DMS79 (cell line): ENCODE data around the gene CUBN.

ENCODE experiments used
- DNase-seq: peaks from one replicate; lab custom pipeline; 2025; lab: John Stamatoyannopoulos, UW

Gene CUBN

DNA sequence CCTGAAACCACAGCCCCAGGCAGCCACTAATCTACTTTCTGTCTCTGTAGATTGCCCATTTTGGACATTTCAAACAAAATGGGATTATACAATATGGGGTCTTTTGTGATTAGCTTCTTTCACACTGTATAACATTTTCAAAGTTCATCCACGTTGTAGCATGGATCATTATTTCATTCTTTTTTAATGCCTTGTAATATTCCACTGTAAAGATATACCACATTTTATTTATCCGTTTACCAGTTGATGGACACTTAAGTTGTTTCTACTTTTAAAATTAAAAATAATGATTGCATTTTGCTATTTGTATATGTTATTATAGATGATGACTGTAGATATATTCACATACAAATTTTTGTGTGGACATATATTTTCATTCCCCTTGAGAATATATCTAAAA, 60.7 kb downstream of the CUBN start:
- no peak for DNase-seq

DNA sequence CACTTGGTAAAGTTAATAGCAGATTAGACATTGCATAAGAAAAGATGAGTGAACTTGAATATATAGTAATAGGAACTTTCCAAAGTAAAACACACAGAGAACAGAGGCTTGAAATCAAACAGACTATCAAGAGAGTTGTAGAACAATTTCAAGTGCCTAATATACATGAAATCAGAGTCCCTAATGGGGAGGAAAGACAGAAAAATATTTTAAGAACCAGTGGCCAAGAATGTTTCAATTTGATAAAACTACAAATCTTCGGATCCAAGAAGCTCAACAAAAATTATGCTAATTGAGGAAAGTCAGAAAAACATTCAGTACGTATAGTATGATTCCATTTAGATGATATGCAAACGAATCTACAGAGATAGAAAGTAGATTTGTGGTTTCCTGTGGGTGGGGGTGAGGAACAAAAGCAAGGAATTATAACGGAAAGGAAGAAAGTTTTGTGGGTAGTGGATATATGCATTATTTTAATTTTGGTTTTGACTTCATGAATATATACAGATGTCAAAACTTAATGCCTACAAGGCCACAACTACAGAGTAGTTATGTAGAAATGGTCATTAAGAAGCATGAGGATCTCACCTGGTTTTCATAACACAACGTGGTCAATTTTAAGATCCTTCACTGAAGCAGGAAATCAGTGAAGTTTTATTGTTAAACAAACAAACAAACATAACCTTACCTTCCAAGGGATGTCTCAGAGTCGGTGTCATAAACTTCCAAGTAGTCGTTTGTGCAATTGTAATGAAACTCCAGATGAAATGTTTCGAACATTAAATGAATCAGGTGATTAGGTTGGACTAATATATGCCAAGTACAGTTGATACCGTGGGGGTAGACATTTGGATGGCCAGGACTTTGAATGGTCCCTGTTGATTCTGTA, 62.0 kb downstream of the CUBN start:
- no peak for DNase-seq

DNA sequence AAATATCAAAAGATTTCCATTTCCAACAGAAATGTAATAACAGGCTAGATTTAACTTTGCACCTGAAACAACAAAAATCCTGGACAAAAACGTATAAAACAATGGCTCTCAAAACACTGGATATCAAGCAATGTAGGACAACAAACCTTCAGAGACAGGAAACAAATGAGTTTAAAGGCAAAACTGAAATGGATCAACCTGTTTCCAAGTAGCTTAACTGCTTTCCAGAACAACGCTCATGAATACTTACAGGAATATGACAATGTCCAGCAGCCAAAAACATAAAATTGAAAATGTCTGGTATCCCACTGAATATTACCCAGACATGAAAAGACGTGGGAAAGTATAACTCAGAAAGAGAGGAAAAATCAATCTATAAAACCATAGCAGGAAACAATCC, 62.8 kb downstream of the CUBN start:
- DNase-seq: no peak

DNA sequence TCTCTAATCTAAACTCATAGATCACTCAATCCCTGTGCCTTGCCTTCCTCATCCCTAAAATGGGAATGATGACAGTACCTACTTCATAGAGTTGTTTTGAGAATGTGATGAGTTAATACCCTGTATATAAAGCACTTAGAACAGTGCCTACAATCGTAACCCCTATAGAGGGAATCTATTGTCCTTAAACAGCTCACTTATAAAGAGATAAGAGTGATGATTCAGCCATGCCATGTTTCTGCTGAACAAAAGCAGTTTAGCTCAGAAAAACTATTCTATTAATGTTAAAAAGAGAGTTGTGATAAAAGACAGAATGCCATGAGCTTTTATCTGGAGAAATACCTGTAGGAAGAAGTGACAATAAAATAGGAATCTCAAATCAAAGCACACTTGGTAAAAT, 63.6 kb downstream of the CUBN start:
- DNase-seq: no peak

DNA sequence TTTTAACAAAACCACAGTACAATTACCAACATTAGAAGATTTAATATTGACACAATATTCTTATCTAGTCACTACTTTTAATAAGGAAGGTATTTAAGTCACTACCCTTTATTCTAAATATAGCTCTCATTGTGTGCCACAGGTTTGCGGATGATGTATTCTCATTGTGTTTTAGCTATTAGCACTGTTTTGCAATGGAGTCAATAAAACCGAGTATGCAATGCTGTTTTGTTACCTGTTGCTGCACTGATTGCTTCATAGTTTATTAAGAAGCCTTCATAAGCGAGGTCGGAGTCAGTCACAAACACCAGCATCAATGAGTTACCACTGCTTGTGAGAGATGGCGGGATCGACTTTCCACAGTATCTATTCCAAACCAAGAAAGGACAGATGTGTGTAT, 64.3 kb downstream of the CUBN start:
- no peak for DNase-seq

DNA sequence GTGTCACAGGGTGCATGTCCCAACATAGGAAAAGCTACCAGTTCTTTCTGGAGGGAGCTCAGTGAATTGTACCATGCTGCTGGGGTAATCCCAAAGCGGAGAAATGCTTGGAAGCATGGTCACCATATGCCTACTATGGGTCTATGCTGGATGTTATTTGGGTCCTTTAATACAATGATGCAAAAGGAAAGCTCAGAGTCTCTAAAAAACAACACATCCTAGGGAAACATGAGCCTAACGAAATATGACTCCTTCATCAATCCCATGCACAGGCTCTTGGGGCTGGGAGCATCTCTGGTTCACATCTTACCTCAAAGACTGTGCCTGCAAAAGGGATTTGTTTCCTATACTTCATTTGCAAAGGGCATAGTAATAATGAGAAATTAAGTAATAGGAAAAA, 65.2 kb downstream of the CUBN start:
- DNase-seq: no peak

DNA sequence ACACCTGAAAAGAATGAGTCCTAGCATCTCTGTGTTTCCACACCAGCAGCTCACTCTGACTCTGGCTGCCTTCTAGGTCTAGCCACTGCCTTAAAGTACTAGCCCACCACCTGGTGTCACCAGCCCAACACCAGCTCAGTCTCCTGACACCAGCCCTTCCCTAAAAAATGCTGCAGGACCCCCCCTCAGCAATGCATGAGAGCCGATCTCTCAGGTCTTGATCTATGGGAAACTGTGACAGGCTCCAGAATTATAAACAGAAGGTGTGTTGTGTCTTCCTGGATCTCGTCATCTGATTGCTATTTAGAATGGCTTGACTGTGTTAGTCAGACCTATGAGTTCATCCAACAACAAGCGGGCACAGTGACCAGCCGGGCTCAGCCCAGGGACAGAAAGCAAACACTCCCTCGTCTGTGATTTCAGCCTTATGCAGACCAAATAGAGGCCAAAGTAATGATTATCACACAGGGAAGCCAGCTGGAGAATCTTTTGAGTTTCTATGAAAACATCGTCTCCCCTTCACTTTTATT, 66.6 kb downstream of the CUBN start:
- DNase-seq: no peak

DNA sequence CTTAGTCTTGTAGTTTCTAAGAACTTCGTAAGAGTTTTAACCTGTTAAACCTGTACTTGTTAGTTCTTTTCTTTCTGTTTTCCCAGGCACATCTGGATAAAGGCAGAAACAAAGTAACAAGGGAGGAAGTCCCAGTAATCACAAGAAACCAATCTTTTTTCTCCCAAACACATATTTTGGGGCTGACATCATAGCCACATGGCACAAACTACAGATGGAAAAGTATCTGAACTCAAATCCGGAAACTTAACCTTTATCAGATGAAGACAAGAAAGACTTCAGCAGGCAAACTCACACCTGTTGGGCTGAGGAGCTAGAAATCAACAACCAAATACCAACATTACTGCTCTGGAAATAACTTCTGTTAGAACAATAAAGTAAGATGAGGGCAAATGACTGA, 67.1 kb downstream of the CUBN start:
- no peak for DNase-seq

DNA sequence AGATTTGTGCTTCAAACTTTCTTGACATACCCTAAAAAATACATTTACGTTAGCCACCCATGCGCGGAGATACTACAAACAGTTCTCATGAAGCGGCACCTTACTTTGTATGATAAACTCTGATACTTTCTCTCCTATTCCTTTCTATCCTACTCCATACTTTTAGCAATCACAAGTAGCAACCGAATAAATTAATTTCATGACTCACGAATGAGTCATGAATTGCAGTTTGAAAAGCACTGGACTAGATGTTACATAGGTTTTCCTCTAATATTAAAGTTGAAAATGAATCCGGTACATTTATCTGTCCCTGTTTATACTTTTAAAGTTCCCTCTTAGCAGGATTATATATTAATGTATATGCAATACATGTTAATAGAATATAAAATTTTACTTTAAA, 67.6 kb downstream of the CUBN start:
- DNase-seq: no peak

DNA sequence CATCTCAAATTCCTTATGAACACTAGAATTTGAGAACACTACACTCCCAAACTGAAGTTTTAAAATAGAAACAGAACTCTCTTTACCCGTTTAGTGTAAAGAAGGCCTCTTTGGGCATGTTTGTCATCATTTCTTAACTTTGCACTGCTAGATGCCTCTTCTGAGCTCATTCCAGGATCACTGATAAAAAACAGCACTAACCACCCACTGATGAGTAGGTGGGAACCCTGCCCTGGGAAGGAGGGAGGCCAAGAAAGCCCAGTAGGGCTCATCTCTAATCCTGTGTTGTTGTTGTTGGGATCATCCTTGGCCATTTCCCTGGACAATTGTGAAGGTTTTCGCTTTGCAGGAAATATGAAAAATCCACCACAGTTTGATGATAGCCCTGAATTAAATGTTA, 68.2 kb downstream of the CUBN start:
- no peak for DNase-seq

DNA sequence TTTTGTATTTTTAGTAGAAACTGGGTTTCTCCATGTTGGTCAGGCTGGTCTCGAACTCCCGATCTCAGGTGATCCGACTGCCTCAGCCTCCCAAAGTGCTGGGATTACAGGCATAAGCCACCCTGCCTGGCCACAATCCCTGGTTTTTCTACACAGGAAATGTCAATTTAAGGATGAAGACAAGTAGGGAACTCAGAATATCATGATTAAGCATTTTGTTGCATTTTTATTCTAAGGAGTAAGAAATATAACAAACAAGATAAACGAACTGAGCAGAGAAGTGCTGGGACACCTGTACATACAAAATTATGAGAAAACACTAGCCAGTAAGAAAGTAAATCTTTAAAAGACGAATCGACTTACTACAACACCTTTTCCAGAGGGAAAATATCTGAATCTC, 69.3 kb downstream of the CUBN start:
- no peak for DNase-seq

DNA sequence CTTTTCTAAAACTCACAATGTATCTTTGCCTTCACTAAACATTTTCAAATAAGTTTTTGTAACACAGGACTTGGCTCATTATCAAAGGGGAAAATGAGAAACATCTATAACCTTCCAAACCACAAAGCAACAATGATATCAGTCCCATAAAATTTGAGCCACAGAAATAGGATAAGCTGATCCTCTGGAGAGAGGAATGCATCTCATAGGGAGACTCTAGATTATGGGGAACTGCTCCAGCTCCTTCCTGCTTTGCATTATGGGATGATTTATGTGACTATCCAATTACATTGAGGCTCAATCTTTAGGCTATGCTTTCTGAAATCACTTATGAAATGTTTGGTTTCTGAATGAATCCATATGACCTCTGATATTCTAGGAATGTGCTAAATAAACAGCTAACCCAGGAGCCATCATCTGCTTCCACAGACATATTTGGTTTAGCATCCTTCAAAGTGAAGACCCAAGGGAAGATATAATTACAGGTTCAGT, 70.4 kb downstream of the CUBN start:
- no peak for DNase-seq

DNA sequence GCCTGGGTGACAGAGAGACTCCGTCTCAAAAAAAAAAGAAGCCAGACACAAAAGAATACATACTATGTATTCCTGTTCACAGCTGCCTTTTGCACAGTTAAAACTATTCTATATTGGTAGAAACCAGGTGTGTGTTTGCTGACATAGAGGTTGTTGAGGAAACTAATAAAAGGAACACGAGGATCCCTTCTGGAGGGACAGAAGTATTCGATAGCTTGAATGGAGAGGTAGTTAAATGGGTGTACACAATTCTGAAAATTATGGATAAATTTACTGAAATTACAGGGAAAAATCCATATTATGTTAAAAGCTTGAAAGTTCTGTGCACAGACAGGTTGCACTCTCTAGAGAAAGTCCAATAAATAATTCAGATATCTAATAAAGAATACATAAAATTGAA, 71.5 kb downstream of the CUBN start:
- no peak for DNase-seq

DNA sequence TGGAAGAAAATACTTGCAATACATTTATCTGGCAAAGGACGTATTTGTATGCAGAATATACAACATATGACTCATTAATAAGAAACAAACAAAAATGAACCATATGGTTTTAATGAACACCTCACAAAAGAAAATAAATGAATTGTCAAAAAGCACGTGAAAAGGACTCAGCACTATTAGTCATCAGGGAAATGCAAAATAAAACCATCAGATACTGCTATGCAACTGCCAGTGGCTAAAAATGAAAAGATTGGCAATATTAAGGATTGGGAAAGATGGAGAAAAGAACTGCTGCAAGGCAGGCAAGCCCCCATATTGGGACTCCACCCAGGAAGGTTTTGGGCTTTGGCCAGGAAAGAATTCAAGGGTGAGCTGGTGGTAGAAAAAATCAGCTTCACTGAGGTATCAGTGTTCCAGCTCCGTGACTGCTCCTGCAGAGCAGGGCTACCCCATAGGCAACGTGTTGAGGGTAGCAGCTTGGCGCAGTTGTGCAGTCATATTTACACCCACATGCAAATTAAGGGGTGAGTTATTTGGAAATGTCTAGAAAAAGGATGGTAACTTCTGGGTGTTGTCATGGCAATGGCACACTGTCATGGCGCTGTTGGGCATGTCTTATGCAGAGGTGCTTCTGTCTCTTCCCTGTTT, 72.7 kb downstream of the CUBN start:
- DNase-seq: no peak

DNA sequence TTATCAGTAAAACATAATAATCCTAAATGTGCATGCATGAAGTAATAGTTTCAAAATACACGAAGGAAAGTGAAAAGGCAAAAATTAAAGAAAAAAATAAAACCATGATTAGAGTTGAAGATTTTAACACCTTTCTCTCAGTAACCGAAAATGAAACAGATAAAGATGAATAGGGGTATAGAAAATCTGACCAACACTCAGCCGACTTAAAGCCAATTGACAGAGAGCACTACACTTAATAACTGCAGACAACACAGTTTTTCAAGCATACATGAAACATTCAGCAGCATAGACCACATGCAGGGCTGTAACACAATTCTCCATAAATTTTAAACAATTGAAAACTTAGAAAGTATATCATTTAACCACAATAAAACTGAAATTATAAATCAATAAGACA, 76.1 kb downstream of the CUBN start:
- DNase-seq: no peak

DNA sequence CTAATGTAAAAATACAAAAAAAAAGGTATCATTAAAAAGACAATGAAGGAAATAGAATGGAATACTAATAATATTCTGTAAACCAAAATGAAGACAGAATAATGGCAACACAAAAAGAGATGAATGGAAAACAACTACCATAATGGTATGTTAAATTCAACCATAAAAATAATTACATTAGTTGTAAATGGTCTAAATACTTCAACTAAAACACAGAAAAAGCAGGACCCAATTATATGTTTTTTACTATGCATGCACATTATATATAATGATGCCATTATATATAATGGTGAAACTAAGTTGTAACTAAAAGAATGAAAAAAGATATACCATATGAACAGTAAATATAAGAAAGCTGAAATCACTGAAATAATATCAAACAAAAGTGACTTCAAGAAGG, 76.5 kb downstream of the CUBN start:
- DNase-seq: no peak

DNA sequence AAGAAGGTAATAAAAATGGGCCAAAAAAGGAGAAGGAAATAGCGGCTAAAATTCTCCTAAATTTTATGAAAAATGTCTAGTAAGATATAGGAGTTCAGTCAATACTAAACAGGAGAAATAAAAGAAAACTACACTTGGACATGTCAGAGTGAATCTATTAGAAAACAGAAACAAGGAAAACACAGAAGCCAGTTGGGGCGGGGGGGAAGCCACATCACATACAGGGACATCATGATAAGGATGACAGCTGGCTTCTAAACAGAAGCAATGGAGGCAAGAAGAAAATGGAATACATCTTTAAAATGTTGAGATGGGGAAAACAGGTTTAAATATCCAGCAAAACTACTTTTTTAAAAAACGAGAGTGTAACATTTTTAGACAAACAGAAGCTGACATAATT, 77.8 kb downstream of the CUBN start:
- DNase-seq: no peak

DNA sequence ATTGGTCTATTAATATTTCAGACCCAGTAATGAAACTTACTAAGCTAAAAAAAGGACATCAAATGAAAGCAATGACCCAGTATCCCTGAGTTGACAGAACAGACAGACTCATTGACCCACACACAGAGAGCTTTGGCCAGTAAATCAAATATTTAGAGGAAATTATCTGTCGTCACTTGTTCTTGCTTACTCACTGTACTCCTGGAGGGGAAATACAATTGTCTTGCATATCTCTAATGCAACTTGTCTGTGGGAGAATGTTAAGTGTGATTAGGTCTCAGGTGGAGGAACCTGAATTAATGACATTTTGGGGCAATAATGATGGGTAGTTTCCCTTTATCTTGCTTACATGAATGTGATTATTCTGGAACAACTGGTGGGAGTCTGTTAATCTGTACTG, 80.4 kb downstream of the CUBN start:
- DNase-seq: no peak

DNA sequence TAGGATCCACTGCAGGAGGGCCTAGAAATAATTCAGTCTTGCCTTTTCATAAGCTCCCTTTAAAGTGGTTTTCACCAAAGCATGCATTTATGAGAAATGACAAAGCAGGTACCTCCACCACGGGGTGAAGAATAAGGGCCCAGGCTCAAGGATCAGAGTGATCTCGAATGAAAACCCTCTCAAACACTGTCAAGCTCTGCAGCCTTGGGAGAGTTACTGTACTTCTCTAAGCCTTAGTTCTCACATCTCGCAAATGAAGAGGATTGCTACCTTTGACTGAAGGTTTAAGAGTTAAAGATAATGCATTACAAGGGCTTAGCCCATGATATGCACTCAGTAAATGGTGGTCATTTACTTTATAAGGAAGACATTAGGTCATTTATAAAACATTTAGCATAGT, 81.7 kb downstream of the CUBN start:
- no peak for DNase-seq

DNA sequence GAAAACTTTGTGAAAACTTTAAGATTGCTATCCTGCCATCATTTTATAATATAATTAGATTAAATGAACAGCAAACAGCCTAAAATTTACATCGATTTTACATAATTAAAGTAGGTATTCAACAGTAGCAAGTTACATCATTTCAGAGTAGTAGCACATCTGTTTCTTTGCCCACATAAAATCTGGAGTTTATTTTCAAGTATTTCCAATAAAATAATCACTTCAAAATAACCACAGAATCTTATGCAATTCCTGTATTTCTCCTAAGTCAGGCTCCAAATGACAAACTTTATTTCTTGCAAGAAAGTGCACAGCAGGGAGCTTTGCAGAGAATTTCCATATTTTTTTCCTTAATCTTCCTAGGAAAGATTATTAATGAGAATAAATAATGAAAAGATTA, 82.6 kb downstream of the CUBN start:
- DNase-seq: no peak

DNA sequence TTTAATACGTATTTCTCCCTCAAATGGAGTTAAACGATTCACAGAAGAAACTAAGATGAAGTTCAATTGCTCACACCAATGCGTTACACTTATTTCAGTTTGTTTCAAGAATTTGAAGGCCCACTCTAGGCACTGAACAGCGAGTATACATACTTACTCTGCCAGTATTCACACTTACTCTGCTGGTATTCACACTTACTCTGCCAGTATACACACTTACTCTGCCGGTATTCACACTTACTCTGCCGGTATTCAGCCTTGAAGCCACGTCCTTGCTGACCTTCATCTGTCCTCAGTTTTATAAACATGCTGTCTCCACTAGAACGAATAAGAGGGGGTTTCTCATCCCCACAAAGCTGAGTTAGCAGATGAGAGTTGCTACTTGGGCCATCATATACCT, 86.0 kb downstream of the CUBN start:
- no peak for DNase-seq

DNA sequence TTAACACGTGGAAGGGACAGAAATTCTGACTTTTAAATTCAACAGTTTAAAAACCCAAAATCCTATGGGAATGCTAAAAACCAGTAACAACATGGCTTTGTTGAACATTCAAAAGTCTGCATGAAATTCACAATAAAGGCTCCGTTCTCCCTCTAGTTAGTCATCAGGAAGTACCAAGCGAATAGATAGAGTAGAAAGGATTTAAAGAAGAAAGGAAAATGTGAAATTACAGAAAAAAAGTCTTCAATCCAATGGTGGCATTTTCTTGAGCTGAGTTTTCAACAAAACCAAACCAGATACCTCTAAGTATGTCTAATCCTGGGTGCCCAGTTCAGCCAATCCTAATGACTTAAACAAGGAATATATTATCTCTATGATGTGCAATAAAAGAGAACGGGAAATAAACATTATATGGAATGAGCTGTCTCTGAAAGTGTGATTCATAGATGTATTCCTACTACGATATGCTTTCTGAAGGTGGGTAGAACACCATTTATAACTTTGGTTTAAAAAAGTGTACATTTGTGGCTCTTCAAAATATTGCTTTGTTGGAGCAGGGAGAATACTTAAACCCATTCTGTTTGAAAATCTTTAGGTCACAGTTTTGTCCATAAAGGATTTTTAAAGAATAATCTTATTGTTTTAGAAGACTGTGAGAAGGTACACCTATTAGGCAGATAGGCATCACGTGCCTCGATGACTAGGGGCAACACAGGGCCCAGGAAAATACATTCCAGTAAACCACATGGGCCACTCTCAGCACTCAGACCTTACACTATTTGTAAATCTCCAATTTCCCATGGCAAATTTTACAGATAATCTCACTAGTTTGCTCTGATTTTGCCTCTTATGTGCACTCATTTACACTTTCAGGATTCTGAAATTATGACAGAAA, 87.7 kb downstream of the CUBN start:
- no peak for DNase-seq
